Activated naive CD4-positive, alpha-beta T cell treated with anti-CD3 and anti-CD28 coated beads, Interleukin-2, amount 10 ng/mL, durations not matched to agents 7 days and 5 days (primary cell): ENCODE measurements around the gene FAM221B.
A peak's percentile ranks its signal among the peaks of the same experiment; 100 is the strongest.

Experiments
- CTCF ChIA-PET: fragments of 350-600 bp; sonication (Branson Sonifier 250); formaldehyde crosslinking; loops from one replicate; lab custom pipeline; 2021; ENCODE audit warnings: antibody characterized with exemption; lab: Charles Lee
- DNase-seq: peaks from one replicate; pipeline ENCODE4 v3.0.0-alpha.2; 2020
- H3K27ac Mint-ChIP-seq: one replicate; pipeline ENCODE4 v1.8.0; 2021; ENCODE audit warnings: mild to moderate bottlenecking, moderate library complexity, mixed read lengths
- H3K27me3 Mint-ChIP-seq: one replicate; pipeline ENCODE4 v1.8.0; 2021; ENCODE audit warnings: mild to moderate bottlenecking, mixed read lengths
- H3K36me3 Mint-ChIP-seq: one replicate; pipeline ENCODE4 v1.8.0; 2021; ENCODE audit warnings: mixed read lengths
- H3K4me1 Mint-ChIP-seq: one replicate; pipeline ENCODE4 v1.8.0; 2021; ENCODE audit warnings: mixed read lengths
- H3K4me3 Mint-ChIP-seq: one replicate; pipeline ENCODE4 v1.8.0; 2021; ENCODE audit warnings: mild to moderate bottlenecking, moderate library complexity, mixed read lengths
- H3K9me3 Mint-ChIP-seq: one replicate; pipeline ENCODE4 v1.8.0; 2021; ENCODE audit warnings: mixed read lengths

Gene FAM221B

GRCh38 chr9:35828716-35829083 lies at the start of gene FAM221B:
FAM221B (minus strand) TSS chr9:35828732; CDS start chr9:35826161, 2,571 bp downstream.
- CTCF ChIA-PET: interaction anchor here (1.3 to 7.6 kb wide), 4 partner anchors 13 to 53 kb away, joined by 3 to 97 read pairs (median 32); no protein-coding TSS in a partner anchor
- H3K4me3 Mint-ChIP-seq: peak within 1 kb of the TSS; percentile 91
- H3K9me3 Mint-ChIP-seq: no peaks in the 10 kb centered on the region
- H3K36me3 Mint-ChIP-seq: no peaks in the 10 kb centered on the region
- no peak for DNase-seq
- H3K4me1 Mint-ChIP-seq: peaks cover 34% of the 10 kb centered on the region
- H3K27me3 Mint-ChIP-seq: peaks cover 33% of the 10 kb centered on the region
- peak within 1 kb of the TSS; percentile 78 for H3K27ac Mint-ChIP-seq

- Mint-ChIP-seq H3K9me3 (peaks cover 6% of the 10 kb centered on the region), H3K27me3 (peaks cover 13% of the 10 kb centered on the region)
- CTCF ChIA-PET: interaction anchor here (0.6 to 2.5 kb wide), 2 partner anchors 10 to 225 kb away, joined by 3 to 6 read pairs; no protein-coding TSS in a partner anchor
Observed at GRCh38 chr9:35872505-35872904, 44.0 kb upstream of the FAM221B start.

GRCh38 chr9:35871545-35871944 lies 43.0 kb upstream of the FAM221B start:
- H3K4me3 Mint-ChIP-seq: no peak overlapping the region
- no peak for DNase-seq
- H3K27me3 Mint-ChIP-seq: peaks cover 11% of the 10 kb centered on the region
- CTCF ChIA-PET: interaction anchor here (2.5 kb wide), 1 partner anchor 11 kb away, joined by 6 read pairs; no protein-coding TSS in a partner anchor
- no peak overlapping the region for H3K27ac Mint-ChIP-seq
- H3K36me3 Mint-ChIP-seq: no peaks in the 10 kb centered on the region
- no peaks in the 10 kb centered on the region for H3K9me3 Mint-ChIP-seq
- H3K4me1 Mint-ChIP-seq: no peaks in the 10 kb centered on the region

More at GRCh38 chr9:35872505-35872904, 44.0 kb upstream of the FAM221B start:
- no peak for DNase-seq
- Mint-ChIP-seq H3K27ac (no peak overlapping the region), H3K4me1 (no peaks in the 10 kb centered on the region), H3K4me3 (no peak overlapping the region), H3K36me3 (peaks cover under 1% of the 10 kb centered on the region)

GRCh38 chr9:35870351-35870923 lies 41.9 kb upstream of the FAM221B start, which contains the start of gene OR13J1:
OR13J1 (minus strand) TSS chr9:35870401; CDS start chr9:35870401, 0 bp downstream.
- CTCF ChIA-PET: interaction anchor here (2.5 kb wide), 1 partner anchor 12 kb away, joined by 6 read pairs; no protein-coding TSS in a partner anchor

GRCh38 chr9:35869621-35870216 lies 41.2 kb upstream of the FAM221B start:
- Mint-ChIP-seq H3K27me3 (peaks cover 11% of the 10 kb centered on the region), H3K27ac (no peak overlapping the region), H3K9me3 (no peaks in the 10 kb centered on the region), H3K36me3 (no peaks in the 10 kb centered on the region), H3K4me3 (no peak overlapping the region), H3K4me1 (no peaks in the 10 kb centered on the region)
- CTCF ChIA-PET: interaction anchor here (1.8 kb wide), 1 partner anchor 13 kb away, joined by 7 read pairs; no protein-coding TSS in a partner anchor
- DNase-seq: no peak

More at GRCh38 chr9:35870351-35870923, 41.9 kb upstream of the FAM221B start, which contains the start of gene OR13J1:
- H3K27me3 Mint-ChIP-seq: peaks cover 7% of the 10 kb centered on the region
- no peaks in the 10 kb centered on the region for H3K36me3 Mint-ChIP-seq
- no peak within 1 kb of the TSS for H3K4me3 Mint-ChIP-seq
- no peak for DNase-seq
- H3K4me1 Mint-ChIP-seq: no peaks in the 10 kb centered on the region
- no peak within 1 kb of the TSS for H3K27ac Mint-ChIP-seq
- no peaks in the 10 kb centered on the region for H3K9me3 Mint-ChIP-seq

GRCh38 chr9:35868933-35869332 lies 40.4 kb upstream of the FAM221B start:
- Mint-ChIP-seq H3K4me3 (no peak overlapping the region), H3K36me3 (no peaks in the 10 kb centered on the region), H3K4me1 (no peaks in the 10 kb centered on the region), H3K27ac (no peak overlapping the region), H3K27me3 (peaks cover 13% of the 10 kb centered on the region), H3K9me3 (no peaks in the 10 kb centered on the region)
- CTCF ChIA-PET: interaction anchor here (1.2 to 1.8 kb wide), 3 partner anchors 13 to 78 kb away, joined by 3 to 7 read pairs (median 3); no protein-coding TSS in a partner anchor
- no peak for DNase-seq

GRCh38 chr9:35867538-35867937 lies 39.0 kb upstream of the FAM221B start:
- CTCF ChIA-PET: interaction anchor here (1.2 to 1.5 kb wide), 3 partner anchors 10 to 77 kb away, joined by 3 read pairs; no protein-coding TSS in a partner anchor
- no peak for DNase-seq
- Mint-ChIP-seq H3K9me3 (no peaks in the 10 kb centered on the region), H3K36me3 (no peaks in the 10 kb centered on the region), H3K4me3 (no peak overlapping the region), H3K27me3 (peaks cover 20% of the 10 kb centered on the region), H3K4me1 (no peaks in the 10 kb centered on the region), H3K27ac (no peak overlapping the region)

GRCh38 chr9:35864695-35865255 lies 36.2 kb upstream of the FAM221B start:
- Mint-ChIP-seq H3K4me1 (no peaks in the 10 kb centered on the region), H3K27ac (no peak overlapping the region), H3K4me3 (no peak overlapping the region), H3K36me3 (no peaks in the 10 kb centered on the region), H3K9me3 (no peaks in the 10 kb centered on the region), H3K27me3 (peaks cover 42% of the 10 kb centered on the region)
- CTCF ChIA-PET: interaction anchor here (1.6 to 2.1 kb wide), 2 partner anchors 14 to 17 kb away, joined by 5 to 6 read pairs; no protein-coding TSS in a partner anchor
- DNase-seq: no peak

GRCh38 chr9:35863583-35863982 lies 35.1 kb upstream of the FAM221B start:
- Mint-ChIP-seq H3K4me1 (peaks cover 3% of the 10 kb centered on the region), H3K4me3 (no peak overlapping the region), H3K9me3 (no peaks in the 10 kb centered on the region), H3K27me3 (peaks cover 50% of the 10 kb centered on the region), H3K36me3 (no peaks in the 10 kb centered on the region), H3K27ac (no peak overlapping the region)
- no peak for DNase-seq
- CTCF ChIA-PET: interaction anchor here (1.1 kb wide), 1 partner anchor 18 kb away, joined by 5 read pairs; no protein-coding TSS in a partner anchor

GRCh38 chr9:35862328-35862727 lies 33.8 kb upstream of the FAM221B start:
- Mint-ChIP-seq H3K4me3 (no peak overlapping the region), H3K36me3 (no peaks in the 10 kb centered on the region), H3K27me3 (peaks cover 58% of the 10 kb centered on the region), H3K9me3 (no peaks in the 10 kb centered on the region), H3K27ac (no peak overlapping the region), H3K4me1 (peaks cover 7% of the 10 kb centered on the region)
- CTCF ChIA-PET: no interaction called here
- no peak for DNase-seq

GRCh38 chr9:35861161-35861897 lies 32.8 kb upstream of the FAM221B start:
- peaks cover 7% of the 10 kb centered on the region for H3K4me1 Mint-ChIP-seq
- no peak overlapping the region for H3K27ac Mint-ChIP-seq
- no peaks in the 10 kb centered on the region for H3K36me3 Mint-ChIP-seq
- CTCF ChIA-PET: interaction anchor here (1.3 kb wide), 1 partner anchor 162 kb away, joined by 4 read pairs; no protein-coding TSS in a partner anchor
- H3K4me3 Mint-ChIP-seq: no peak overlapping the region
- H3K9me3 Mint-ChIP-seq: no peaks in the 10 kb centered on the region
- DNase-seq: no peak
- H3K27me3 Mint-ChIP-seq: peaks cover 62% of the 10 kb centered on the region

- CTCF ChIA-PET: interaction anchor here (1.3 kb wide), 1 partner anchor 163 kb away, joined by 4 read pairs; no protein-coding TSS in a partner anchor
- Mint-ChIP-seq H3K36me3 (no peaks in the 10 kb centered on the region), H3K27me3 (peaks cover 60% of the 10 kb centered on the region), H3K4me1 (peaks cover 7% of the 10 kb centered on the region), H3K27ac (no peak overlapping the region), H3K9me3 (no peaks in the 10 kb centered on the region), H3K4me3 (no peak overlapping the region)
- DNase-seq: no peak
Observed at GRCh38 chr9:35859990-35860339, 31.4 kb upstream of the FAM221B start.

GRCh38 chr9:35859310-35859989 lies 30.9 kb upstream of the FAM221B start:
- H3K36me3 Mint-ChIP-seq: no peaks in the 10 kb centered on the region
- H3K9me3 Mint-ChIP-seq: no peaks in the 10 kb centered on the region
- no peak overlapping the region for H3K4me3 Mint-ChIP-seq
- peaks cover 7% of the 10 kb centered on the region for H3K4me1 Mint-ChIP-seq
- CTCF ChIA-PET: no interaction called here
- peaks cover 56% of the 10 kb centered on the region for H3K27me3 Mint-ChIP-seq
- no peak overlapping the region for H3K27ac Mint-ChIP-seq
- DNase-seq: no peak
